HepG2 (cell line): Measurements from ENCODE around the gene SLC22A23. TPM values are rescaled to one million over a fixed set of nuclear protein-coding genes. Genes with fewer than 3 reads are reported as not detected.
A peak's percentile ranks its signal among the peaks of the same experiment; 100 is the strongest.

Experiments used
- DBP ChIP-seq: sonication (generic); formaldehyde crosslinking; IDR thresholded peaks from 2 replicates; pipeline ENCODE4 v1.4.0; 2020; ENCODE audit warnings: missing genetic modification reagents; ENCODE audit errors: not compliant biosample characterization
- DMAP1 ChIP-seq: IDR thresholded peaks from 2 replicates; pipeline ENCODE4 v1.6.1; 2016
- E2F1 ChIP-seq: sonication (generic); formaldehyde crosslinking; IDR thresholded peaks from 2 replicates; pipeline ENCODE4 v1.5.0; 2020; ENCODE audit warnings: missing genetic modification reagents
- FOXK1 ChIP-seq: sonication (generic); formaldehyde crosslinking; IDR thresholded peaks from 2 replicates; pipeline ENCODE4 v1.4.0; 2020; ENCODE audit warnings: low read depth, missing genetic modification reagents, borderline replicate concordance
- HNRNPLL ChIP-seq: fragments of 200-400 bp; formaldehyde crosslinking; IDR thresholded peaks from 2 replicates; pipeline ENCODE4 v1.6.1; 2017; ENCODE audit warnings: mild to moderate bottlenecking, low read depth, low read length; ENCODE audit not compliant: poor library complexity, severe bottlenecking
- HOXA7 ChIP-seq: sonication (generic); formaldehyde crosslinking; IDR thresholded peaks from 2 replicates; pipeline ENCODE4 v1.8.1; 2022; ENCODE audit warnings: mild to moderate bottlenecking, missing genetic modification reagents, moderate library complexity
- PPARG ChIP-seq: conservative IDR thresholded peaks from 2 replicates; pipeline ENCODE4 v1.6.1; 2016; ENCODE audit warnings: missing biosample characterization, missing genetic modification reagents
- SIX4 ChIP-seq: sonication (generic); formaldehyde crosslinking; IDR thresholded peaks from 2 replicates; pipeline ENCODE4 v1.4.0; 2020; ENCODE audit warnings: missing genetic modification reagents
- STAT5B ChIP-seq: sonication (generic); formaldehyde crosslinking; IDR thresholded peaks from 2 replicates; pipeline ENCODE4 v1.4.0; 2020; ENCODE audit warnings: missing genetic modification reagents
- SYNCRIP ChIP-seq: fragments of 200-400 bp; formaldehyde crosslinking; IDR thresholded peaks from 2 replicates; pipeline ENCODE4 v1.6.1; 2018; ENCODE audit warnings: mild to moderate bottlenecking, low read depth, low read length; ENCODE audit not compliant: insufficient read depth
- TEAD2 ChIP-seq: sonication (generic); formaldehyde crosslinking; IDR thresholded peaks from 2 replicates; pipeline ENCODE4 v1.9.0; 2021; ENCODE audit warnings: missing genetic modification reagents
- THAP11 ChIP-seq: IDR thresholded peaks from 2 replicates; pipeline ENCODE4 v1.6.1; 2016; ENCODE audit warnings: missing biosample characterization, missing genetic modification reagents
- ZHX2 ChIP-seq, 2 experiments: sonication (generic) in 1 of 2; formaldehyde crosslinking in 1 of 2; IDR thresholded peaks; 2 replicates each; pipeline versions ENCODE4 v1.6.1 to v1.9.0; 2014 to 2022; ENCODE audit warnings: antibody characterized with exemption in 1 of 2, borderline replicate concordance in 1 of 2, inconsistent platforms in 1 of 2, low read depth in 1 of 2, missing genetic modification reagents in 1 of 2
- ZNF281 ChIP-seq: sonication (generic); formaldehyde crosslinking; IDR thresholded peaks from 2 replicates; pipeline ENCODE4 v1.4.0; 2020; ENCODE audit warnings: missing genetic modification reagents, borderline replicate concordance
- ZNF317 ChIP-seq: sonication (generic); formaldehyde crosslinking; IDR thresholded peaks from 2 replicates; pipeline ENCODE4 v1.5.0; 2020; ENCODE audit warnings: mild to moderate bottlenecking, missing genetic modification reagents
- ZNF333 ChIP-seq: sonication (generic); formaldehyde crosslinking; IDR thresholded peaks from 2 replicates; pipeline ENCODE4 v1.4.0; 2020; ENCODE audit warnings: mild to moderate bottlenecking, missing genetic modification reagents, borderline replicate concordance
- ZNF33B ChIP-seq: sonication (generic); formaldehyde crosslinking; IDR thresholded peaks from 2 replicates; pipeline ENCODE4 v1.5.1; 2020; ENCODE audit warnings: mild to moderate bottlenecking, missing genetic modification reagents
- ZNF431 ChIP-seq: sonication (generic); formaldehyde crosslinking; IDR thresholded peaks from 2 replicates; pipeline ENCODE4 v1.9.0; 2022; ENCODE audit warnings: missing genetic modification reagents, low read depth, mild to moderate bottlenecking, borderline replicate concordance
- polyA plus RNA-seq, 8 experiments: library from polyadenylated mRNA; depleted of rRNA in 3 of 8; stranded (reverse) in 7 of 8; unstranded in 1 of 8; fragments of >200 nt; fragmentation: Illumina TruSeq in 4 of 8; extraction: Trizol in 4 of 8; gene quantifications; 2 replicates each; pipeline versions ENCODE4 v1.2.1 to v1.2.3, GENCODE V29; 2011 to 2016; ENCODE audit warnings: low read depth in 4 of 8, missing spikeins in 1 of 8, mixed read lengths in 1 of 8; ENCODE audit not compliant: insufficient read depth in 1 of 8
- total RNA-seq, 5 experiments: library from RNA; depleted of rRNA; stranded (reverse); fragments of >200 nt; fragmentation: Illumina TruSeq; extraction: Trizol; gene quantifications; 2 replicates each; pipeline ENCODE4 v1.2.3, GENCODE V29; 2016; ENCODE audit warnings: low read depth in 1 of 5

Gene SLC22A23
- total and polyA plus RNA-seq, 2 of the 13 experiments (the other 11 are each of a cell fraction or from before 2014, with no cell fraction given) = 11.8 to 17.5 TPM

GRCh38 chr6:3409699-3410384, 47.0 kb downstream of the SLC22A23 start (continued):
- peak; percentile 88 for TF ChIP-seq DBP (CRISPR knock-in tag)
- TF ChIP-seq FOXK1 = peak; percentile 99
- TF ChIP-seq STAT5B (CRISPR knock-in tag) = no peak; the same call in 1 of the 2 replicates
- no peak for TF ChIP-seq E2F1 (CRISPR knock-in tag)
- TF ChIP-seq HOXA7 (CRISPR knock-in tag) = no peak
- no peak for TF ChIP-seq ZNF333 (CRISPR knock-in tag)
- peak; percentile 97 for TF ChIP-seq SIX4 (CRISPR knock-in tag)
- peak; percentile 20; the same call in 1 of the 2 replicates for TF ChIP-seq ZHX2 (IDR thresholded peaks at IDR 0.05; ENCODE audit: low read depth)
- TF ChIP-seq ZHX2 (CRISPR knock-in tag; IDR thresholded peaks at IDR 0.05; ENCODE audit: borderline replicate concordance) = no peak
- TF ChIP-seq ZNF317 (CRISPR knock-in tag) = peak; percentile 90
- peak; percentile 87 for TF ChIP-seq THAP11 (CRISPR knock-in tag)
- peak; percentile 91 for TF ChIP-seq DMAP1 (CRISPR knock-in tag)
- no peak for TF ChIP-seq SYNCRIP
- TF ChIP-seq PPARG (CRISPR knock-in tag) = peak; percentile 92
- peak; percentile 80; the same call in 1 of the 2 replicates for TF ChIP-seq ZNF281 (CRISPR knock-in tag)
- TF ChIP-seq ZNF33B (CRISPR knock-in tag) = peak; percentile 87; the same call in 1 of the 2 replicates
- peak; percentile 98 for TF ChIP-seq ZNF431 (CRISPR knock-in tag)
- TF ChIP-seq TEAD2 (CRISPR knock-in tag) = no peak
- no peak for TF ChIP-seq HNRNPLL
